HepG2 (cell line): ENCODE results near the gene SLC4A2.
"Not testable (repeated sequence)": the region's sequence is repeated elsewhere in the genome, so short reads cannot be mapped to it uniquely, and the experiment has no call there.

Experiments used
- BCL6 ChIP-seq: IDR thresholded peaks from 2 replicates; pipeline ENCODE4 v1.6.1; 2016; ENCODE audit warnings: missing genetic modification reagents, missing compliant biosample characterization
- CBX2 ChIP-seq, 2 experiments: fragments of 200-600 bp in 1 of 2; sonication (generic); formaldehyde crosslinking in 1 of 2; IDR thresholded peaks; 2 replicates each; pipeline versions ENCODE4 v1.7.0 to v1.8.1; 2018 to 2022; ENCODE audit warnings: low read depth in 2 of 2, low read length in 1 of 2, mild to moderate bottlenecking in 1 of 2, missing genetic modification reagents in 1 of 2
- EZH2 ChIP-seq: conservative IDR thresholded peaks from 2 replicates; pipeline ENCODE4 v1.6.1; 2012; ENCODE audit warnings: mild to moderate bottlenecking, low read depth, low read length, moderate library complexity
- FOXO4 ChIP-seq: sonication (generic); formaldehyde crosslinking; conservative IDR thresholded peaks from 2 replicates; pipeline ENCODE4 v1.8.1; 2023; ENCODE audit warnings: missing genetic modification reagents
- KLF16 ChIP-seq, 2 experiments: sonication (generic) in 1 of 2; formaldehyde crosslinking in 1 of 2; IDR thresholded peaks; 2 replicates each; pipeline versions ENCODE4 v1.6.1 to v1.8.0; 2016 to 2023; ENCODE audit warnings: missing genetic modification reagents in 2 of 2, missing compliant biosample characterization in 1 of 2
- PRDM4 ChIP-seq: sonication (generic); formaldehyde crosslinking; IDR thresholded peaks from 2 replicates; pipeline ENCODE4 v1.9.0; 2021; ENCODE audit warnings: missing genetic modification reagents, borderline replicate concordance
- THYN1 ChIP-seq: sonication (generic); formaldehyde crosslinking; IDR thresholded peaks from 2 replicates; pipeline ENCODE4 v1.8.1; 2023; ENCODE audit warnings: low read depth, mild to moderate bottlenecking, moderate library complexity, missing genetic modification reagents, borderline replicate concordance
- ZFYVE20 ChIP-seq: sonication (generic); formaldehyde crosslinking; IDR thresholded peaks from 2 replicates; pipeline ENCODE4 v1.8.0; 2023; ENCODE audit warnings: low read depth, mild to moderate bottlenecking, moderate library complexity, missing genetic modification reagents, borderline replicate concordance
- ZNF274 ChIP-seq: sonication (generic); formaldehyde crosslinking; IDR thresholded peaks from 2 replicates; pipeline ENCODE4 v1.5.1; 2020; ENCODE audit warnings: mild to moderate bottlenecking, missing genetic modification reagents
- ZNF460 ChIP-seq: sonication (generic); formaldehyde crosslinking; IDR thresholded peaks from 2 replicates; pipeline ENCODE4 v1.5.1; 2020; ENCODE audit warnings: missing genetic modification reagents, mild to moderate bottlenecking, borderline replicate concordance
- ZNF790 ChIP-seq: sonication (generic); formaldehyde crosslinking; IDR thresholded peaks from 2 replicates; pipeline ENCODE4 v1.8.0; 2022; ENCODE audit warnings: missing genetic modification reagents, mild to moderate bottlenecking, borderline replicate concordance
- ZSCAN30 ChIP-seq: sonication (generic); formaldehyde crosslinking; IDR thresholded peaks from 2 replicates; pipeline ENCODE4 v1.5.0; 2020; ENCODE audit warnings: mild to moderate bottlenecking, missing genetic modification reagents

- not testable (repeated sequence) for TF ChIP-seq CBX2 (IDR thresholded peaks at IDR 0.05; ENCODE audit: low read depth, low read length); CBX2 (CRISPR knock-in tag; IDR thresholded peaks at IDR 0.05; ENCODE audit: low read depth); ZFYVE20 (CRISPR knock-in tag); EZH2; THYN1 (CRISPR knock-in tag); ZSCAN30 (CRISPR knock-in tag); ZNF790 (CRISPR knock-in tag); ZNF460 (CRISPR knock-in tag); ZNF274 (CRISPR knock-in tag); BCL6 (CRISPR knock-in tag); KLF16 (CRISPR knock-in tag; IDR thresholded peaks at IDR 0.05); PRDM4 (CRISPR knock-in tag); FOXO4 (CRISPR knock-in tag)
Measured at GRCh38 chr7:151011616-151012015, 47.8 kb upstream of the SLC4A2 start.
